Heart right ventricle (tissue), 16 donors: ENCODE measurements around the gene SLC35E1. TPM values are rescaled to one million over a fixed set of nuclear protein-coding genes. Genes with fewer than 3 reads are reported as not detected.

Source experiments
- ATAC-seq, 8 donors: fragments of 200-7000 bp; cut with Tn5 transposase; one replicate each; pipeline ENCODE4 v1.9.1; 2020; ENCODE audit warnings: mild to moderate bottlenecking in 8 of 8, moderate library complexity in 8 of 8, moderate number of reproducible peaks in 1 of 8
- DNase-seq, 2 donors: peaks; one replicate each; pipeline ENCODE4 v3.0.0-alpha.2; 2020
- H3K27ac ChIP-seq, 10 donors: fragments of 200-600 bp; sonication (generic) in 2 of 10; one replicate each; pipeline versions ENCODE4 v1.5.0 to v1.8.0; 2020 to 2022; ENCODE audit warnings: mild to moderate bottlenecking in 3 of 10
- H3K27me3 ChIP-seq, 7 donors: fragments of 200-600 bp; one replicate each; pipeline ENCODE4 v1.8.0; 2021 to 2022; ENCODE audit warnings: mild to moderate bottlenecking in 2 of 7
- H3K36me3 ChIP-seq, 9 donors: fragments of 200-600 bp; sonication (generic) in 1 of 9; one replicate each; pipeline versions ENCODE4 v1.5.0 to v1.8.0; 2020 to 2022; ENCODE audit warnings: mild to moderate bottlenecking in 2 of 9
- H3K4me1 ChIP-seq, 9 donors: fragments of 200-600 bp; sonication (generic) in 1 of 9; one replicate each; pipeline versions ENCODE4 v1.5.0 to v1.8.0; 2020 to 2022; ENCODE audit warnings: mild to moderate bottlenecking in 4 of 9
- H3K4me3 ChIP-seq, 10 donors: fragments of 200-600 bp; sonication (generic) in 2 of 10; one replicate each; pipeline versions ENCODE4 v1.5.0 to v1.8.0; 2020 to 2022; ENCODE audit warnings: mild to moderate bottlenecking in 7 of 10, moderate library complexity in 2 of 10
- H3K9me3 ChIP-seq, 11 donors: fragments of 200-600 bp in 10 of 11; sonication (generic) in 2 of 11; one replicate each; pipeline versions ENCODE4 v1.5.0 to v1.8.0; 2013 to 2022; ENCODE audit warnings: mild to moderate bottlenecking in 2 of 11, control low read depth in 1 of 11, moderate library complexity in 1 of 11
- CTCF ChIP-seq, 9 donors: fragments of 200-600 bp; sonication (generic) in 2 of 9; IDR thresholded peaks; one replicate each; pipeline versions ENCODE4 v1.5.0 to v1.8.0; 2021 to 2022; ENCODE audit warnings: antibody characterized with exemption in 9 of 9, mild to moderate bottlenecking in 5 of 9, moderate library complexity in 1 of 9
- WGBS, 2 donors: extraction: QIAGEN DNeasy Blood & Tissue Kit; methylation state at CpG; one replicate each; pipeline ENCODE4 v1.1.7; 2013; ENCODE audit warnings: inconsistent platforms in 1 of 2; 5-methylcytosine and 5-hydroxymethylcytosine counted together
- intact Hi-C, 10 donors: fragments of 100-400 bp; cut with DNase I; formaldehyde crosslinking; loops; one replicate each; pipeline versions ENCODE4 v1.11.1 to v1.14.2; 2022
- polyA plus RNA-seq, 2 donors: library from polyadenylated mRNA; stranded (reverse); fragments of 200-250 nt; gene quantifications; one replicate each; pipeline ENCODE4 v1.2.3, GENCODE V29; 2013
- total RNA-seq, 10 donors: library from RNA; stranded (reverse); fragmentation: NEBNext Ultra II Directional in 3 of 10; extraction: Animal tissue kit (Norgen Biotek cat#: 25700) in 3 of 10; gene quantifications; one replicate each; pipeline versions ENCODE4 v1.2.1 to v1.2.4, GENCODE V29; 2021 to 2023
- donor health status: Arrhythmogenic right ventricular cardiomyopathy.
- donor health status: ischemic (EF 13 %, LVEDD 7.1; RV severe dilation, severe dysfunction).
- donor health status: healthy with polysubstance abuse.
- donor health status: DM: no; HTN: yes; CAD: no.
- donor health status: DM: no; HTN: no; CAD: no.
- donor health status: ischemic (EF 25% LVEDD 6.9; RV normal size, moderate dysfunction).
- donor health status: ischemic (EF 25% LVEDD 5.7; RV mildly dilated, moderate dysfunction).
- donor health status: healthy.
- donor health status: DM: yes; HTN: yes; CAD: no.
- donor health status: Ischemic cardiomyopathy.
- donor health status: ischemic (EF 35%, LVEDD 5.7; RV mildly dilated, moderate dysfunction).
- donor health status: nonischemic (EF 11% LVEDD 7.7; RV severe dilation, severe dysfunction).
- donor health status: DM: yes; HTN: yes; CAD: no.
- donor health status: PGD.
- donor health status: ischemic (EF 29% LVEDD 5.4; RV normal size, mild dysfunction).
- donor health status: nonischemic (EF 23%, LVEDD 6.1; RV moderate dilation, normal function).

The SLC35E1 gene
- total and polyA plus RNA-seq, 12 donors, result 20.8 to 29.0 (median 23.6) TPM

DNA sequence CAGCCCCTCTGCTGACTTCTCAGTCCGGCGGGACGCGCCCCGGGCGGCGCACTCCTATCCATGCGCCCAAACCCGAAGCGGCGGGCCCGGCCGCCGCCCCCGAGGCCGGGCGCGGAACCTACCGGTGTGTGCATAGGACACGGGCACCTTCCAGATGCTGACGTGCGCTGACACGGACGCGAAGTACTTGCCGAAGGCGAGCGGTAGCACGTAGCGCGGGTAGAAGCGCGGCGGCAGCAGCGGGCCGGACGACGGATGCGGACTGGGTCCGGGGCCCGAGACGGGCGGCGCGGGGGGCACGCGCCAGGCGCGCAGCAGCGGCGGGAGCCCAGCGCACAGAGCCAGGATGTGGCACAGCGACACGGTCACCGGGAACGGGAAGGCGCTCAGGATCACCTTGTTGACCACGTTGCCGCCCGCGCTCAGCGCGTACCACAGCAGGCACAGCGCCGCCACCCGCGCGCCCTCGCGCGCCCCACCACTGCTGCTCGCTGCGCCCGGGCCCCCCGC lies 338 bp downstream of the SLC35E1 start:
- DNase-seq, result peak in 1 of 2 donors; percentile 42
- Histone ChIP-seq H3K4me3 (peak overlapping the region; percentile 30 to 97 (median 80)), H3K4me1 (peaks cover 14 to 51% (median 35%) of the 10 kb centered on the region in 9 donors), H3K27me3 (no peaks in the 10 kb centered on the region), H3K36me3 (peaks cover 0 to 69% (median 23%) of the 10 kb centered on the region in 9 donors), H3K27ac (peak overlapping the region; percentile 30 to 91 (median 80)), H3K9me3 (no peaks in the 10 kb centered on the region)
- intact Hi-C loops, result loop anchor here (2.0 to 10.0 kb wide), 4 partner anchors 50 to 89 kb away; partner anchors contain the start of genes MED26 (in 9 of the 10), SMIM7 (in 1 of the 10) and TMEM38A (in 1 of the 10)
- peak in 1 of 9 donors; percentile 21 for TF ChIP-seq CTCF (IDR thresholded peaks at IDR 0.05)
- 0 to 1% methylated on average over 57 to 75 of the region's 75 CpGs for WGBS, 2 donors
- ATAC-seq, result peak in 1 of 8 donors; percentile 1

DNA sequence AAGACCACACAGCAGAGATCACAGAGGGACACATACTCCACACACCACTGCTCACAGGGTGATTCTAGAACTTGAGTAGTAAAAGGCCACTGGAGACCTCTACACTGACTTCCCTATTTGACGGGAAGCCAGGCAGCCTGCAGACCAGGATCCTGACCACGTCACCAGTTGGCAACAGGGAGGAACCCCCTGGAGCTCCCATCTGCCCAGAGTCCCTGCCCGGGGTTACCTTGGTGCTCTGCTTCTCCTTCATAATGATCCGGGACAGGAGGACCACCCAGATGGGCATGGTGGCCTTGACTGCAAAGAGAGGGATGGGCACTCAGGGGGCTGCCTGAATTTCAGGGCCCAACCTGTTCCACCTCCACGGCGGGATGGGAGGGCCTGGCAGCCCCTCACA lies 932 bp downstream of the SLC35E1 start:
- Histone ChIP-seq H3K9me3 (no peaks in the 10 kb centered on the region), H3K27me3 (no peaks in the 10 kb centered on the region), H3K27ac (peak overlapping the region in 8 of 10 donors; percentile 74 to 91 (median 84)), H3K4me1 (peaks cover 14 to 54% (median 33%) of the 10 kb centered on the region in 9 donors), H3K36me3 (peaks cover 0 to 69% (median 18%) of the 10 kb centered on the region in 9 donors), H3K4me3 (peak overlapping the region; percentile 30 to 97 (median 80))
- WGBS, 2 donors, result 27 to 33% methylated on average over 6 of the region's 6 CpGs
- no peak for DNase-seq
- TF ChIP-seq CTCF (IDR thresholded peaks at IDR 0.05), result no peak
- intact Hi-C loops, result loop anchor here (5.0 to 10.0 kb wide), 3 partner anchors 51 to 56 kb away; partner anchors contain the start of gene MED26 (in 9 of the 10)
- no peak for ATAC-seq

DNA sequence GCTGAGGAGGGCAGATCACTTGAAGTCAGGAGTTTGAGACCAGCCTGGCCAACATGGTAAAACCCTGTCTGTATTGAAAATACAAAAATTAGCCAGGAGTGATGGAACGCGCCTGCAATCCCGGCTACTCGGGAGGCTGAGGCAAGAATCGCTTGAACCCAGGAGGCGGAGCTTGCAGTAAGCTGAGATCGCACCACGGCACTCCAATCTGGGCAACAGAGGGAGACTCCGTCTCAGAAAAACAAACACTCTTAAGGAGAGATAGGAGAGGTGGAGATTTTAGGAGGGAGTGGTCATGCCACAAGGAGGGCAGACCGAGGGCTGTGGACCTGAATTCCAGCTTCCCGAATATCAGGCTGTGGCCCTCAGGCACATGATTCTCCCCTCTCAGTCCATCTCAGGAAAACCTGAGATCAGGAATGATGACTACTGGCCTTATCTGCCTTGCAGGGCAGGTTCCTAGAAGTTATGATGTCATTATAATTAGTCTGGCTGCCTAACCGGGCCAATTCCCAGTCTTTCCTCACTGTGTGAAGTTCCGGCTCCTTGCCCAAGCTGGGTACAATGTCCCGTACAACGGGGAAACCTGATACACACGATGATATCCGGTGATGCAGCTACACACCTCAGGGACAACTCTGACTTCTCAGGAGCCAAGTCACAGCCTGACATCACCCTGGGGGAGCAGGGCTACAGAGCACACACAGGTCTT lies 2.5 kb downstream of the SLC35E1 start:
- 88 to 91% methylated on average over 17 of the region's 17 CpGs for WGBS, 2 donors
- intact Hi-C loops, result loop anchor here (5.0 to 10.0 kb wide), 3 partner anchors 53 to 58 kb away; partner anchors contain the start of gene MED26 (in 9 of the 10)
- H3K36me3 ChIP-seq, result peaks cover 0 to 69% (median 17%) of the 10 kb centered on the region in 9 donors
- peak overlapping the region in 1 of 10 donors; percentile 14 for H3K27ac ChIP-seq
- H3K27me3 ChIP-seq, result no peaks in the 10 kb centered on the region
- H3K4me3 ChIP-seq, result no peak overlapping the region
- no peaks in the 10 kb centered on the region for H3K9me3 ChIP-seq
- H3K4me1 ChIP-seq, result peaks cover 14 to 55% (median 33%) of the 10 kb centered on the region in 9 donors
- TF ChIP-seq CTCF (IDR thresholded peaks at IDR 0.05), result no peak
- DNase-seq (no peak), ATAC-seq (no peak)

DNA sequence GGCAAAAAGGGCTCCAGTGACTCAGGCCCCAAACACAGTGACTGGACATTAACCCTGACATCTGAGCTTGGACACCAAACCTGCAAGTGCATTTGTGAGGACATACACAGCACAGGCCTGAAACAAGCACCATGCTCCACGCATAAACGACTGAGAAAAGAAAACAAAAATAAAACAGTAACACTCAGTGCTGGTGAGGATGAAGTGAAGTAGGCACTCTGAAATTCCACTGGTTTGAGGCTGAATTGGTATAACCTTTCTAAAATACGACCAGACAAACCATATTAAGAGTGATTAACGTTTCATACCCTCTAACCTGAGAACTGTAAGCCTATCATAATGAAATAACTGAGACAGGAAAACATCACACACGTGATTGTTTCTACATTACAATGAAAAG lies 5.5 kb downstream of the SLC35E1 start:
- ATAC-seq (no peak), DNase-seq (no peak)
- H3K9me3 ChIP-seq, result no peaks in the 10 kb centered on the region
- no peak for TF ChIP-seq CTCF (IDR thresholded peaks at IDR 0.05)
- intact Hi-C loops, result no loop called here
- peaks cover 5 to 34% (median 11%) of the 10 kb centered on the region in 9 donors for H3K4me1 ChIP-seq
- H3K4me3 ChIP-seq, result no peak overlapping the region
- 94 to 95% methylated on average over 5 of the region's 5 CpGs for WGBS, 2 donors
- peak overlapping the region in 2 of 10 donors; percentile 20 to 80 for H3K27ac ChIP-seq
- no peaks in the 10 kb centered on the region for H3K27me3 ChIP-seq
- H3K36me3 ChIP-seq, result peaks cover 0 to 90% (median 25%) of the 10 kb centered on the region in 9 donors
